GM12864 (cell line): Measurements from ENCODE around the gene HLA-DRB1.

Experiments used
- DNase-seq: peaks from one replicate; pipeline ENCODE4 v3.0.0-alpha.2; 2011; ENCODE audit warnings: low read depth
- H3K4me3 ChIP-seq: 2 replicates; pipeline ENCODE4 v1.5.1; 2011; ENCODE audit warnings: mild to moderate bottlenecking, low read depth, low read length, control low read depth
- CTCF ChIP-seq: IDR thresholded peaks from 2 replicates; pipeline ENCODE4 v1.5.1; 2011; ENCODE audit warnings: low read depth, mild to moderate bottlenecking, moderate library complexity, low read length, control low read depth, inconsistent platforms; ENCODE audit errors: missing control alignments

The HLA-DRB1 gene

GRCh38 chr6:32576250-32576649 is 13.4 kb downstream of the HLA-DRB1 start:
- TF ChIP-seq CTCF, result no peak
- no peak for DNase-seq
- H3K4me3 ChIP-seq, result no peak overlapping the region

- no peak overlapping the region for H3K4me3 ChIP-seq
- TF ChIP-seq CTCF, result no peak
- no peak for DNase-seq
These were observed 19.2 kb downstream of the HLA-DRB1 start for GRCh38 chr6:32570363-32570905.

- no peak for TF ChIP-seq CTCF
- H3K4me3 ChIP-seq, result no peak overlapping the region
- DNase-seq, result no peak
These were observed 21.1 kb downstream of the HLA-DRB1 start for GRCh38 chr6:32568561-32568960.

GRCh38 chr6:32566957-32567356 is 22.7 kb downstream of the HLA-DRB1 start:
- TF ChIP-seq CTCF, result no peak
- H3K4me3 ChIP-seq, result no peak overlapping the region
- DNase-seq, result no peak

GRCh38 chr6:32565511-32565910 is 24.1 kb downstream of the HLA-DRB1 start:
- no peak overlapping the region for H3K4me3 ChIP-seq
- no peak for DNase-seq
- no peak for TF ChIP-seq CTCF

GRCh38 chr6:32562940-32563339 is 26.7 kb downstream of the HLA-DRB1 start:
- no peak for TF ChIP-seq CTCF
- no peak overlapping the region for H3K4me3 ChIP-seq
- no peak for DNase-seq

GRCh38 chr6:32559747-32560146 is 29.9 kb downstream of the HLA-DRB1 start:
- no peak overlapping the region for H3K4me3 ChIP-seq
- no peak for DNase-seq
- no peak for TF ChIP-seq CTCF
